Mammary epithelial cell (primary cell): ENCODE results near the gene MAP7D1.

Source experiments
- EZH2 ChIP-seq: IDR thresholded peaks from 2 replicates; pipeline ENCODE4 v1.6.1; 2012; ENCODE audit warnings: low read length, inconsistent platforms, borderline replicate concordance
- TF ChIP-seq, protein P1 (sequence below), 2 donors: IDR thresholded peaks in 1 of 2; conservative IDR thresholded peaks in 1 of 2; 2 replicates each; pipeline ENCODE4 v1.5.1; 2011 to 2012; ENCODE audit warnings: inconsistent platforms in 2 of 2, low read length in 2 of 2, mild to moderate bottlenecking in 2 of 2, control low read depth in 1 of 2, low read depth in 1 of 2; ENCODE audit not compliant: insufficient read depth in 1 of 2; ENCODE audit errors: extremely low read depth in 1 of 2

DNA sequence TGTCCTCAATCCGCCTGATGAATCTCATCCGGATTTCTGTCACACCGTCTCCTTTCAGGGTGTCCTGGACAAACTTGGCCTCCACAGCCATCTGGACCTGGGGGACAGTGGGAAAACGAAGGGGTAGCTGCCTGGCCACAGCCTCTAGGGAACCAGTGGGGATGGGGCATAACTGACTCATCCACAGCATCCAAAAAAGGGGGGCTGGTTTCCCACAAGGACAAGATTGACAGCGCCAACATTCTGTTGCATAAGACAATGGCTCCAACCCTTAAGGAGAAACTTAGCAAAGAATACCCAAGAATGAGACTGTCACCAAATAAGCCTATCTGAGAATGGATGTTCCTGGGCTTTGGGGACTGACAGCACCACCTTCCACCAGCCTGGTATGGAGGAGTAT lies 18.7 kb upstream of the MAP7D1 start:
- TF ChIP-seq, protein P1, sequence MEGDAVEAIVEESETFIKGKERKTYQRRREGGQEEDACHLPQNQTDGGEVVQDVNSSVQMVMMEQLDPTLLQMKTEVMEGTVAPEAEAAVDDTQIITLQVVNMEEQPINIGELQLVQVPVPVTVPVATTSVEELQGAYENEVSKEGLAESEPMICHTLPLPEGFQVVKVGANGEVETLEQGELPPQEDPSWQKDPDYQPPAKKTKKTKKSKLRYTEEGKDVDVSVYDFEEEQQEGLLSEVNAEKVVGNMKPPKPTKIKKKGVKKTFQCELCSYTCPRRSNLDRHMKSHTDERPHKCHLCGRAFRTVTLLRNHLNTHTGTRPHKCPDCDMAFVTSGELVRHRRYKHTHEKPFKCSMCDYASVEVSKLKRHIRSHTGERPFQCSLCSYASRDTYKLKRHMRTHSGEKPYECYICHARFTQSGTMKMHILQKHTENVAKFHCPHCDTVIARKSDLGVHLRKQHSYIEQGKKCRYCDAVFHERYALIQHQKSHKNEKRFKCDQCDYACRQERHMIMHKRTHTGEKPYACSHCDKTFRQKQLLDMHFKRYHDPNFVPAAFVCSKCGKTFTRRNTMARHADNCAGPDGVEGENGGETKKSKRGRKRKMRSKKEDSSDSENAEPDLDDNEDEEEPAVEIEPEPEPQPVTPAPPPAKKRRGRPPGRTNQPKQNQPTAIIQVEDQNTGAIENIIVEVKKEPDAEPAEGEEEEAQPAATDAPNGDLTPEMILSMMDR (conservative IDR thresholded peaks at IDR 0.05 in 1 of 2, IDR thresholded peaks at IDR 0.05 in 1 of 2; ENCODE audit: extremely low read depth in 1 of 2, insufficient read depth in 1 of 2, low read depth in 1 of 2, low read length in 2 of 2), result no peak
- TF ChIP-seq EZH2, result no peak
